ENCODE results near the gene TCAIM. TPM values are rescaled to one million over a fixed set of nuclear protein-coding genes. Genes with fewer than 3 reads are reported as not detected.

Gene TCAIM
- total and polyA plus RNA-seq, 2 of the 4 experiments (the other 2 are of a cell fraction), result 11.0 to 21.5 TPM

DNA sequence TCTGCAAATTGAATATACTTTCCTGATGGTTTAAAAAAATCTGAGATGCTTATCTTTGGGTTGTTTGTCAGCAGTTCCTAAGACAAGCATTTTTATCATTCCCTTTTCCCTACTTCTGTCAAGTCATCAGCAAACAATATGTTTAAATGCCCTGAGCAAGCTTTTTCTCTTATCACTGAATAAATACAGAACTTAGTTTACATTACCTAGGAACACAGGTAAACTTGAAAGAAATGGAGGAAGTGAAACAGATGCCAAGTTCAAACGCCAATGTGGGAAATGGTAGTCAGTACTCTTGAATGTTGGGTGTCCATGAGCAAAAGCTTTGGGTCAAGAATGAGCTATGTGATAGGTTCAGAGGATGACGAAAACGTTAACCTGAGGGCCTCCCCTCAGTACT is 17.2 kb upstream of the TCAIM start:
- H4K91ac ChIP-seq (ENCODE audit: insufficient read depth, low read depth, low read length), result no peak overlapping the region
- H3K56ac ChIP-seq (ENCODE audit: extremely low read depth, insufficient read depth, low read length), result no peak overlapping the region
- H2BK5ac ChIP-seq (ENCODE audit: low read depth, low read length, poor library complexity, severe bottlenecking), result no peak overlapping the region
- H4K20me1 ChIP-seq (ENCODE audit: insufficient read depth, low read length), result no peaks in the 10 kb centered on the region
- no peaks in the 10 kb centered on the region for H3K9me1 ChIP-seq (ENCODE audit: insufficient read depth, low read length)
- H3K27ac ChIP-seq (ENCODE audit: insufficient read depth, low read length), result no peak overlapping the region
- CTCF ChIA-PET, result no interaction called here
- in situ Hi-C loops (cut with MboI; ENCODE audit: low sequenced_read_pairs) (no loop called here), dilution Hi-C loops (cut with HindIII; ENCODE audit: low sequenced_read_pairs, unreplicated experiment) (no loop called here), intact Hi-C loops (cut with micrococcal nuclease) (loop anchor here (5.0 kb wide), 1 partner anchor 211 kb away; no protein-coding TSS in a partner anchor)
- H3K36me3 ChIP-seq (ENCODE audit: control insufficient read depth, insufficient read depth, low read length), result no peaks in the 10 kb centered on the region
- H3K14ac ChIP-seq (replicated peaks; ENCODE audit: low read depth, low read length), result no peak overlapping the region
- no peak overlapping the region for H4K5ac ChIP-seq (ENCODE audit: low read depth, low read length)
- no peak overlapping the region; the same call in 1 of the 2 replicates for H3K23ac ChIP-seq (ENCODE audit: low read depth, low read length)
- no peak overlapping the region for H2BK120ac ChIP-seq (ENCODE audit: low read depth, low read length)
- no peak overlapping the region for H2BK20ac ChIP-seq (ENCODE audit: low read depth, low read length)
- H2AK5ac ChIP-seq (ENCODE audit: low read depth, low read length), result no peak overlapping the region
- BruUV-seq (replicated peaks), result no TSS peak
- POLR2A ChIA-PET (ENCODE audit: unreplicated experiment), result no interaction called here
- no peak overlapping the region for H2BK15ac ChIP-seq (ENCODE audit: low read depth, low read length)
- no peaks in the 10 kb centered on the region for H3K9me3 ChIP-seq (ENCODE audit: control insufficient read depth, insufficient read depth, low read length)
- no peak overlapping the region for H3K18ac ChIP-seq (ENCODE audit: low read depth, low read length)
- no peak overlapping the region for H2AFZ ChIP-seq (replicated peaks; ENCODE audit: low read length, poor library complexity)
- no peak overlapping the region for H3K4me3 ChIP-seq (ENCODE audit: insufficient read depth, low read depth, low read length)
- no peak for DNase-seq
- H3K4me2 ChIP-seq (ENCODE audit: low read depth, low read length), result no peak overlapping the region
- no peak overlapping the region for H4K8ac ChIP-seq (ENCODE audit: low read depth in 2 of 2, low read length in 2 of 2)
- H3K9ac ChIP-seq (ENCODE audit: low read depth, low read length), result no peak overlapping the region
- WGBS, 2 experiments (ENCODE audit: extremely low coverage in 2 of 2, insufficient read length in 1 of 2), result no CpG with 5 or more reads among the region's 3 CpGs
- H3K27me3 ChIP-seq (ENCODE audit: control insufficient read depth, insufficient read depth, low read length), result peaks cover 3% of the 10 kb centered on the region; the same call in 1 of the 2 replicates
- no peak overlapping the region for H3K4ac ChIP-seq (ENCODE audit: low read depth, low read length)
- TF ChIP-seq SMC3 (IDR thresholded peaks at IDR 0.05; ENCODE audit: low read depth, low read length), result no peak
- no peaks in the 10 kb centered on the region for H3K79me1 ChIP-seq (ENCODE audit: low read depth in 1 of 2, low read length in 2 of 2)
- ATAC-seq (ENCODE audit: low read depth), result no peak
- no peak overlapping the region for H2AK9ac ChIP-seq (replicated peaks; ENCODE audit: low read depth, low read length, poor library complexity)
- no peaks in the 10 kb centered on the region for H3K4me1 ChIP-seq (ENCODE audit: control insufficient read depth, insufficient read depth, low read length)
